Smooth muscle cell (in vitro differentiated cells): ENCODE measurements around the gene IFIT1. TPM values are rescaled to one million over a fixed set of nuclear protein-coding genes. Genes with fewer than 3 reads are reported as not detected.

ENCODE experiments used
- DNase-seq: peaks from one replicate; lab custom pipeline; 2025; ENCODE audit not compliant: unreplicated experiment; lab: John Stamatoyannopoulos, UW
- H2AFZ ChIP-seq: fragments of 200-600 bp; sonication (generic); 2 replicates; pipeline ENCODE4 v1.6.0; 2016; ENCODE audit warnings: antibody characterized with exemption, low read depth, mild to moderate bottlenecking
- H3F3A ChIP-seq: fragments of 200-600 bp; sonication (generic); 2 replicates; pipeline ENCODE4 v1.6.0; 2017; ENCODE audit warnings: antibody characterized with exemption, low read depth
- H3K27ac ChIP-seq: fragments of 200-600 bp; sonication (generic); 2 replicates; pipeline ENCODE4 v1.5.1; 2016; ENCODE audit warnings: low read depth, mild to moderate bottlenecking
- H3K27me3 ChIP-seq: fragments of 200-600 bp; sonication (generic); 2 replicates; pipeline ENCODE4 v1.6.1; 2016; ENCODE audit warnings: low read depth, mild to moderate bottlenecking
- H3K36me3 ChIP-seq: fragments of 200-600 bp; sonication (generic); 2 replicates; pipeline ENCODE4 v1.5.1; 2016; ENCODE audit warnings: low read depth
- H3K4me1 ChIP-seq: fragments of 200-600 bp; sonication (generic); 2 replicates; pipeline ENCODE4 v1.5.1; 2016; ENCODE audit warnings: low read depth
- H3K4me2 ChIP-seq: fragments of 200-600 bp; sonication (generic); 2 replicates; pipeline ENCODE4 v1.6.0; 2016; ENCODE audit warnings: mild to moderate bottlenecking
- H3K4me3 ChIP-seq: fragments of 200-600 bp; sonication (generic); 2 replicates; pipeline ENCODE4 v1.5.1; 2016; ENCODE audit warnings: mild to moderate bottlenecking
- H3K79me2 ChIP-seq: fragments of 200-600 bp; sonication (generic); 2 replicates; pipeline ENCODE4 v1.6.0; 2016; ENCODE audit warnings: low read depth, mild to moderate bottlenecking
- H3K9ac ChIP-seq: fragments of 200-600 bp; sonication (generic); 2 replicates; pipeline ENCODE4 v1.6.0; 2016; ENCODE audit warnings: low read depth
- H3K9me3 ChIP-seq: fragments of 200-600 bp; sonication (generic); replicated peaks from 2 replicates; pipeline ENCODE4 v1.5.1; 2016; ENCODE audit warnings: low read depth
- H4K20me1 ChIP-seq: fragments of 200-600 bp; sonication (generic); 2 replicates; pipeline ENCODE4 v1.6.0; 2016; ENCODE audit warnings: low read depth
- CTCF ChIP-seq: fragments of 200-600 bp; sonication (generic); IDR thresholded peaks from 2 replicates; pipeline ENCODE4 v1.5.1; 2017; ENCODE audit warnings: borderline replicate concordance, mild to moderate bottlenecking, antibody characterized with exemption; ENCODE audit not compliant: insufficient read depth, poor library complexity, severe bottlenecking
- WGBS: methylation state at CpG from one replicate; pipeline ENCODE4 v1.1.7; 2016; ENCODE audit warnings: low lambda C conversion rate; 5-methylcytosine and 5-hydroxymethylcytosine counted together
- polyA plus RNA-seq: library from polyadenylated mRNA; unstranded; fragments of >200 nt; fragmentation: Nextera tagmentation; extraction: Ambion mirVana; gene quantifications from 2 replicates; pipeline ENCODE4 v1.2.1, GENCODE V29; 2016
- total RNA-seq: library from RNA; depleted of rRNA; stranded (reverse); fragments of >200 nt; gene quantifications from 2 replicates; pipeline ENCODE4 v1.2.3, GENCODE V29; 2014

IFIT1 gene
- total and polyA plus RNA-seq, 2 experiments from 2014 or later, result 1.2 to 1.8 TPM

DNA sequence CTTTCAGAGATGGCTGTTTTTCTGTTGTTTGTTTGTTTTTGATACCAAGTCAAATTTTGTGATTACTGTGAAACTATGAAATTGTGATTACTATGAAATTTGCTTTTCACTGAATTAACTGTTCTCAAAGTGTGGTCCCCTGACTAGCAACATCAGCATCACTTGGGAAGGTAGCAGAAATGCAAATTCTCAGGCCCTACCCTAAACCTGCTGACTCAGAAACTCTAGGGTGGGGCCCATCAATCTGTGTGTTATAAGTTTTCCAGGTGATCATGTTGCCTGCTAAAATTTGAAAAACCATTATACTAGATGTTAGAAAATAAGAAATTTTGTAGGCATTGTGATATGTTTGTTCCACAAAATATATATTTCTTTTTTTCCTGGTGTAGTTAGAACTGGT, 13.3 kb upstream of the IFIT1 start:
- no peaks in the 10 kb centered on the region for H3K36me3 ChIP-seq
- no peaks in the 10 kb centered on the region for H3K79me2 ChIP-seq
- no peak overlapping the region for H3K4me3 ChIP-seq
- H3K27me3 ChIP-seq, result no peaks in the 10 kb centered on the region
- no peak overlapping the region for H2AFZ ChIP-seq
- DNase-seq, result no peak
- no peak for TF ChIP-seq CTCF
- no peak overlapping the region for H3K27ac ChIP-seq
- no peaks in the 10 kb centered on the region for H4K20me1 ChIP-seq
- no peaks in the 10 kb centered on the region for H3K4me1 ChIP-seq
- H3K9me3 ChIP-seq, result no peaks in the 10 kb centered on the region
- no peak overlapping the region for H3K4me2 ChIP-seq
- H3K9ac ChIP-seq, result no peak overlapping the region
- H3F3A ChIP-seq, result no peaks in the 10 kb centered on the region

DNA sequence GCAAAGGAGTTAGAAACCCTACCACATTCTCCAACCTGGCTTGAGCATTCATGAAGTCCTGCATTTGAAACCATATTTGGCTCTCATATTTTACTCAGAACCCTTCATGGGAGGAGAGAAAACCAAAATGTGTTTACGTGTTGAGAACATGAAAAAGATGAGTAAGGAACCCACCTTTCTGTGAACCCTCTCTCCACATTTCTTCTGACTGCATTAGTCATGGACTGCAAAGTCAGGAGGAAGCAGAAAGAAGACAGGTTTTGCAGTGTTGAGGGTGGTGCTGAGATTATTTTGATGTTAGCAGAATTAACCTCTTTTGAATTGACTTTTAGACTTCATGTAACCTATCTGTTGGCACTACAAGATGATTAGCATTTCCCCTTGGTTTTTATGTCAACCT, 9.7 kb upstream of the IFIT1 start:
- 94% methylated on average over 1 of the region's 1 CpG for WGBS
- H4K20me1 ChIP-seq, result no peaks in the 10 kb centered on the region
- no peaks in the 10 kb centered on the region for H3K36me3 ChIP-seq
- no peaks in the 10 kb centered on the region for H3K79me2 ChIP-seq
- no peaks in the 10 kb centered on the region for H3K9me3 ChIP-seq
- no peak overlapping the region for H3K27ac ChIP-seq
- H3K4me3 ChIP-seq, result no peak overlapping the region
- H3K4me1 ChIP-seq, result no peaks in the 10 kb centered on the region
- DNase-seq, result no peak
- H3F3A ChIP-seq, result no peaks in the 10 kb centered on the region
- TF ChIP-seq CTCF, result no peak
- no peaks in the 10 kb centered on the region for H3K27me3 ChIP-seq
- H2AFZ ChIP-seq, result no peak overlapping the region
- no peak overlapping the region for H3K9ac ChIP-seq
- H3K4me2 ChIP-seq, result no peak overlapping the region

DNA sequence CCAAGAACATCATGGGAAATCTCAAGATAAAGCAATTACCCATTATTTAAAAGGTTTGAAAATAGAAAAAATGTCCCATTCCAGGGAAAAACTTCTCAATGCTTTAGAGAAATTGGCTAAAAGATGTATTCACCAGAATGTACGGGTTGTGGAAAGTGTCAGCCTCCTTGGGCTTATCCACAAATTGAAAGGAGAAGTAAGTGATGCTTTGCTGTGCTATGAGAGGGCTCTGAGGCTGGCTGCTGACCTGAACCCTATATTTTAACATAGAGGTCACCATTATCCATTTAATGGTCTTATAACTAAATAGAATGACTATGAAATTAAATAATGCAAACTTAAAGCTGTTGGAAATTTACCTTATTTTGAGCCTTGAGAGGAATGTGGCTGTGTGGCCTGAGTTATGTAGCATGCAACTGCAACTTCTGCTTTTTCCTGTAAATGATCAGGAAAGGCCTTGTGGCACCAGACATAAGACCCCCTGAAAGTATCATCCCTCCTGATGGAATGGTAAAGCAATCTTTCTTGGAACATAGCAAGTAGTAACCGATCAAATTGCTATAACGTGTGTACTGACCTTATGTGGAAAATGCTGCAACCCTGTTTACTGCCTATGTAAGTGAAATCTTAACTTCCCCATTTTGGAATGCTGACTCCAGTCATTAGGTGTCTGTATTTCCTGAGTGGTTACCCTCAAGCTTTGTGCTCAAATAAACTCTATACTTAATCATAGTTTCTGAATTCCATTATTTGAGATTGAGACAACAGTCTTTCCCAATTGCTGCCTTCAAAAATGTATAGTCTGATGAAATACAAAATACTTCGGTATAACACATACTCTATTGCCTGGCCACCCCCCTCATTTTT, 7.7 kb upstream of the IFIT1 start:
- no peak overlapping the region for H2AFZ ChIP-seq
- no peaks in the 10 kb centered on the region for H3F3A ChIP-seq
- H3K9ac ChIP-seq, result no peak overlapping the region
- no peaks in the 10 kb centered on the region for H3K36me3 ChIP-seq
- H3K27ac ChIP-seq, result no peak overlapping the region
- no peak for DNase-seq
- no peaks in the 10 kb centered on the region for H3K27me3 ChIP-seq
- no peak for TF ChIP-seq CTCF
- no peak overlapping the region for H3K4me3 ChIP-seq
- H3K79me2 ChIP-seq, result no peaks in the 10 kb centered on the region
- H3K4me1 ChIP-seq, result no peaks in the 10 kb centered on the region
- no peaks in the 10 kb centered on the region for H3K9me3 ChIP-seq
- 82% methylated on average over 4 of the region's 4 CpGs for WGBS
- H4K20me1 ChIP-seq, result no peaks in the 10 kb centered on the region
- no peak overlapping the region for H3K4me2 ChIP-seq

DNA sequence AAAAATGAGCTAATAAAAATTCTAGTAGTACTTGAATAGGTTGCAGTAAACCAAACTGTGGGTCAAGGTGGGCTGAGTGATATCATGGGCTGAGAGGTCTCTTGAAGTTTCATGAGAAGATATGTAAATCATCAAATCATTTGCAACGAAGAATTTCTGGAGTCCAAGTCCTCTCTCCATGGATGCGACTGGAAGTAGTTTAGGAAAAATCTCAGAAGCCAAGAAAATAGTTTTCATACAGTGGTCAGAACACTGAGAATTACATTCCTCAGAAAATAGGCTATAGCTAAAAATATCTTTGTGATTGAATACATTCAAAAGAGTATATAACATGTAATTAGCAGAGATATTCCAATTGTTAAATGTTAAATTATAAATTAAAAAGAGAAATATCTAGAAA, 3.6 kb upstream of the IFIT1 start:
- Histone ChIP-seq H3K79me2 (no peaks in the 10 kb centered on the region), H2AFZ (no peak overlapping the region), H3K4me2 (no peak overlapping the region), H3K9ac (no peak overlapping the region), H3K4me3 (no peak overlapping the region), H3K36me3 (no peaks in the 10 kb centered on the region), H3F3A (peaks cover 9% of the 10 kb centered on the region), H4K20me1 (no peaks in the 10 kb centered on the region), H3K9me3 (no peaks in the 10 kb centered on the region), H3K4me1 (peaks cover 3% of the 10 kb centered on the region), H3K27me3 (no peaks in the 10 kb centered on the region), H3K27ac (no peak overlapping the region)
- whole genome bisulfite sequencing, result 76% methylated on average over 2 of the region's 2 CpGs
- DNase-seq, result no peak
- no peak for TF ChIP-seq CTCF
